ENCODE measurements around the gene PARD3B. TPM values are rescaled to one million over a fixed set of nuclear protein-coding genes. Genes with fewer than 3 reads are reported as not detected.

PARD3B gene
- total and polyA plus RNA-seq, 5 donors from 2014 or later, result 0.03 to 0.68 (median 0.08) TPM; not detected in 1

DNA sequence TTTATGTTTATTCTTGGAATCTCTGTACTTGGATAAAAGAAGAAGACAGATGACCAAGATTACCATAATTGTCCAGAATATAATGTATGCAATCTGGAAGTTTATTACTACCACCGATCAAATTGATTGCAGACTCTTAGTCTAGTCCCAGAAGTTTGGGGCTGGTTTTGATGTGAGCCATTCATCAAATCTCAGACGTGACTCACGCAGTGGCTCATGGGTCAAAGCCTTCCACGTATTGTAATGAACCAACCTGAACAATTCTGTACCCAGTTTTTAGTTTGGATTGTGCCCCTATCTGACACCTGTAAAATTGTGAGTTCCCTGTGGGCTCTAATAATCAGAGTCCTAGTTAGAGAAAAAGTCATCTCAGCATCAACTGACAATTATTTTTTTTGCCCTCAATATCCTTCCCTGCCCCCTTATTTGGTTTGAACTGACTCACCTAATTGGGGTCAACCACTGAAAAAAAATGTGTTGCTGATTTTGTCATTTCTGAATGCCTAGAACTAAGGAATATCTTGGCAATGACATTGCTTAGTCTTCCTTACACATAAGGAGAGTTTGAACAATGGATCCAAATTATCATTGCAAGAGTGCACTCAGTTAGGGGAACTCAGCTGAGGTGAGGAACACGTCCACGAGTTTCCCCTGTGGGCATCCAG is 917.5 kb downstream of the PARD3B start:
- Mint-ChIP-seq H3K27me3 (no peaks in the 10 kb centered on the region), H3K36me3 (no peaks in the 10 kb centered on the region), H3K27ac (no peak overlapping the region), H3K4me1 (no peaks in the 10 kb centered on the region), H3K4me3 (no peak overlapping the region), H3K9me3 (peaks cover 0 to 4% (median 0%) of the 10 kb centered on the region in 7 donors)
- Histone ChIP-seq H3K36me3 (ENCODE audit: control insufficient read depth, insufficient read depth, low read length) (no peaks in the 10 kb centered on the region), H3K4me1 (ENCODE audit: control insufficient read depth, insufficient read depth, low read length, poor library complexity, severe bottlenecking) (no peaks in the 10 kb centered on the region), H3K27me3 (ENCODE audit: control insufficient read depth, insufficient read depth, low read length) (peaks cover 9% of the 10 kb centered on the region), H3K9me3 (ENCODE audit: control insufficient read depth in 2 of 2, low read length in 2 of 2) (no peaks in the 10 kb centered on the region), H3K4me3 (ENCODE audit: low read depth, low read length) (no peak overlapping the region), H3K27ac (ENCODE audit: insufficient read depth, low read length, poor library complexity, severe bottlenecking) (no peak overlapping the region)
- ATAC-seq (ENCODE audit: low read depth in 2 of 2), result no peak
- DNase-seq, result no peak

- Histone ChIP-seq H3K27me3 (ENCODE audit: control insufficient read depth, insufficient read depth, low read length) (peaks cover 9% of the 10 kb centered on the region), H3K36me3 (ENCODE audit: control insufficient read depth, insufficient read depth, low read length) (no peaks in the 10 kb centered on the region), H3K4me3 (ENCODE audit: low read depth, low read length) (no peak overlapping the region), H3K9me3 (ENCODE audit: control insufficient read depth in 2 of 2, low read length in 2 of 2) (no peaks in the 10 kb centered on the region), H3K4me1 (ENCODE audit: control insufficient read depth, insufficient read depth, low read length, poor library complexity, severe bottlenecking) (no peaks in the 10 kb centered on the region), H3K27ac (ENCODE audit: insufficient read depth, low read length, poor library complexity, severe bottlenecking) (no peak overlapping the region)
- Mint-ChIP-seq H3K36me3 (no peaks in the 10 kb centered on the region), H3K9me3 (peaks cover 0 to 4% (median 0%) of the 10 kb centered on the region in 7 donors), H3K27me3 (no peaks in the 10 kb centered on the region), H3K4me3 (no peak overlapping the region), H3K4me1 (no peaks in the 10 kb centered on the region), H3K27ac (no peak overlapping the region)
- DNase-seq (no peak), ATAC-seq (ENCODE audit: low read depth in 2 of 2) (no peak)
Observed at GRCh38 chr2:205463466-205464025, 918.3 kb downstream of the PARD3B start.

- no peak for ATAC-seq (ENCODE audit: low read depth in 2 of 2)
- DNase-seq, result no peak
- Mint-ChIP-seq H3K36me3 (no peaks in the 10 kb centered on the region), H3K27me3 (no peaks in the 10 kb centered on the region), H3K27ac (no peak overlapping the region), H3K4me1 (no peaks in the 10 kb centered on the region), H3K4me3 (no peak overlapping the region), H3K9me3 (peaks cover 0 to 6% (median 0%) of the 10 kb centered on the region in 7 donors)
- Histone ChIP-seq H3K9me3 (ENCODE audit: control insufficient read depth in 2 of 2, low read length in 2 of 2) (no peaks in the 10 kb centered on the region), H3K4me1 (ENCODE audit: control insufficient read depth, insufficient read depth, low read length, poor library complexity, severe bottlenecking) (no peaks in the 10 kb centered on the region), H3K27ac (ENCODE audit: insufficient read depth, low read length, poor library complexity, severe bottlenecking) (no peak overlapping the region), H3K4me3 (ENCODE audit: low read depth, low read length) (no peak overlapping the region), H3K36me3 (ENCODE audit: control insufficient read depth, insufficient read depth, low read length) (no peaks in the 10 kb centered on the region), H3K27me3 (ENCODE audit: control insufficient read depth, insufficient read depth, low read length) (peaks cover 5% of the 10 kb centered on the region)
Observed at GRCh38 chr2:205464681-205465080, 919.4 kb downstream of the PARD3B start.

DNA sequence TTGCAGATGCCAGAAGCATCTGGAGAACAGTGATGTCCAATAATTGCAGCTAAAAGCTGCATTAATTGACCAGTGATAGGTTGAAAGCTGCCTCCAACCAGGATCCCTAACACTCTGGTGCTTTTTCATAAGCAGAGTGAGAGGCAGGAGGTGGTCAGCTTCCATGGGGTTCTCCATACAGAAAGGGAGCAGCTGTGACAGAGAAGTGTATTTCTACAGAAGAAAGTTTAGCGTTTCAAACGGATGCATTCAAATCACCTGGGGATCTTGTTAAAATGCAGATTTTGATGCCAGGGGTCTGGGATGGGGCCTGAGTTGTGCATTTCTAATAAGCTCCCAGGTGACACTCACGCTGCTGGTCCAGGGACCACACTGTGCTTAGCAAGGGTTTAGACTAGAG is 920.5 kb downstream of the PARD3B start:
- ATAC-seq (ENCODE audit: low read depth in 2 of 2) (no peak), DNase-seq (no peak)
- Histone ChIP-seq H3K4me3 (ENCODE audit: low read depth, low read length) (no peak overlapping the region), H3K27ac (ENCODE audit: insufficient read depth, low read length, poor library complexity, severe bottlenecking) (no peak overlapping the region), H3K36me3 (ENCODE audit: control insufficient read depth, insufficient read depth, low read length) (no peaks in the 10 kb centered on the region), H3K9me3 (ENCODE audit: control insufficient read depth in 2 of 2, low read length in 2 of 2) (no peaks in the 10 kb centered on the region), H3K4me1 (ENCODE audit: control insufficient read depth, insufficient read depth, low read length, poor library complexity, severe bottlenecking) (no peaks in the 10 kb centered on the region), H3K27me3 (ENCODE audit: control insufficient read depth, insufficient read depth, low read length) (peaks cover 4% of the 10 kb centered on the region)
- Mint-ChIP-seq H3K4me1 (no peaks in the 10 kb centered on the region), H3K4me3 (no peak overlapping the region), H3K9me3 (peaks cover 0 to 6% (median 0%) of the 10 kb centered on the region in 7 donors), H3K27me3 (no peaks in the 10 kb centered on the region), H3K27ac (no peak overlapping the region), H3K36me3 (no peaks in the 10 kb centered on the region)

DNA sequence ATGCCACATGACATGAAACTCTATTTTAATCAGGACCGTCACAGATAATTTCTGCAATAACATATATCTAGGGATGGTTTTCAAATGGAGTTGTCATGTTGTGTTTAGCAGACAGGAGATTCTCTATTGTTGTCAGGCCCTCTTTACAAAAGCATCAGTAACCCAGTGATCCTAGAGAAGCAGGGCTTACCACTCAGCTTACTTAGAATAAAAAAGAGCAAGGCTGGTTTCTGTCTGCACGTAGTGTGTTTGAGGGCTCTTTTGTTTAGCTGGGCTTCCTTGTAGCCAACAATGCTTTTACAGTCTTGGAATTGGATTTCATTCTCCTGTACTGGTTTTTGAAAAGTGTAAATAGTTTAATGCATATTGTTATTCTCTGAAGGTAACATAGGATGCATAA is 926.5 kb downstream of the PARD3B start:
- no peaks in the 10 kb centered on the region for H3K36me3 Mint-ChIP-seq
- H3K4me1 Mint-ChIP-seq, result no peaks in the 10 kb centered on the region
- no peak overlapping the region for H3K4me3 Mint-ChIP-seq
- Histone ChIP-seq H3K9me3 (ENCODE audit: control insufficient read depth in 2 of 2, low read length in 2 of 2) (no peaks in the 10 kb centered on the region), H3K4me1 (ENCODE audit: control insufficient read depth, insufficient read depth, low read length, poor library complexity, severe bottlenecking) (no peaks in the 10 kb centered on the region), H3K27ac (ENCODE audit: insufficient read depth, low read length, poor library complexity, severe bottlenecking) (no peak overlapping the region), H3K4me3 (ENCODE audit: low read depth, low read length) (no peak overlapping the region), H3K36me3 (ENCODE audit: control insufficient read depth, insufficient read depth, low read length) (no peaks in the 10 kb centered on the region), H3K27me3 (ENCODE audit: control insufficient read depth, insufficient read depth, low read length) (no peaks in the 10 kb centered on the region)
- DNase-seq, result no peak
- H3K27ac Mint-ChIP-seq, result no peak overlapping the region
- peaks cover 0 to 2% (median 0%) of the 10 kb centered on the region in 7 donors for H3K9me3 Mint-ChIP-seq
- H3K27me3 Mint-ChIP-seq, result peaks cover 5% of the 10 kb centered on the region
- ATAC-seq (ENCODE audit: low read depth in 2 of 2), result no peak

GRCh38 chr2:205473791-205474190 is 928.5 kb downstream of the PARD3B start:
- no peak for DNase-seq
- Histone ChIP-seq H3K9me3 (ENCODE audit: control insufficient read depth in 2 of 2, low read length in 2 of 2) (no peaks in the 10 kb centered on the region), H3K27ac (ENCODE audit: insufficient read depth, low read length, poor library complexity, severe bottlenecking) (no peak overlapping the region), H3K36me3 (ENCODE audit: control insufficient read depth, insufficient read depth, low read length) (no peaks in the 10 kb centered on the region), H3K4me1 (ENCODE audit: control insufficient read depth, insufficient read depth, low read length, poor library complexity, severe bottlenecking) (no peaks in the 10 kb centered on the region), H3K4me3 (ENCODE audit: low read depth, low read length) (no peak overlapping the region), H3K27me3 (ENCODE audit: control insufficient read depth, insufficient read depth, low read length) (no peaks in the 10 kb centered on the region)
- Mint-ChIP-seq H3K4me1 (no peaks in the 10 kb centered on the region), H3K4me3 (no peak overlapping the region), H3K36me3 (no peaks in the 10 kb centered on the region), H3K27me3 (peaks cover 5% of the 10 kb centered on the region), H3K9me3 (peaks cover 0 to under 1% (median 0%) of the 10 kb centered on the region in 7 donors), H3K27ac (no peak overlapping the region)
- ATAC-seq (ENCODE audit: low read depth in 2 of 2), result no peak

GRCh38 chr2:205474741-205475415 is 929.6 kb downstream of the PARD3B start:
- Histone ChIP-seq H3K27me3 (ENCODE audit: control insufficient read depth, insufficient read depth, low read length) (no peaks in the 10 kb centered on the region), H3K36me3 (ENCODE audit: control insufficient read depth, insufficient read depth, low read length) (no peaks in the 10 kb centered on the region), H3K27ac (ENCODE audit: insufficient read depth, low read length, poor library complexity, severe bottlenecking) (no peak overlapping the region), H3K9me3 (ENCODE audit: control insufficient read depth in 2 of 2, low read length in 2 of 2) (no peaks in the 10 kb centered on the region), H3K4me3 (ENCODE audit: low read depth, low read length) (no peak overlapping the region), H3K4me1 (ENCODE audit: control insufficient read depth, insufficient read depth, low read length, poor library complexity, severe bottlenecking) (no peaks in the 10 kb centered on the region)
- Mint-ChIP-seq H3K36me3 (no peaks in the 10 kb centered on the region), H3K4me3 (no peak overlapping the region), H3K4me1 (no peaks in the 10 kb centered on the region), H3K27ac (no peak overlapping the region), H3K27me3 (peaks cover 5% of the 10 kb centered on the region), H3K9me3 (no peaks in the 10 kb centered on the region)
- DNase-seq (no peak), ATAC-seq (ENCODE audit: low read depth in 2 of 2) (no peak)

GRCh38 chr2:205475416-205475768 is 930.1 kb downstream of the PARD3B start:
- Mint-ChIP-seq H3K9me3 (no peaks in the 10 kb centered on the region), H3K4me1 (no peaks in the 10 kb centered on the region), H3K4me3 (no peak overlapping the region), H3K27me3 (peaks cover 5% of the 10 kb centered on the region), H3K27ac (no peak overlapping the region), H3K36me3 (no peaks in the 10 kb centered on the region)
- no peak overlapping the region for H3K27ac ChIP-seq (ENCODE audit: insufficient read depth, low read length, poor library complexity, severe bottlenecking)
- no peak for DNase-seq
- no peak overlapping the region for H3K4me3 ChIP-seq (ENCODE audit: low read depth, low read length)
- no peak for ATAC-seq (ENCODE audit: low read depth in 2 of 2)
- no peaks in the 10 kb centered on the region for H3K9me3 ChIP-seq (ENCODE audit: control insufficient read depth in 2 of 2, low read length in 2 of 2)
- no peaks in the 10 kb centered on the region for H3K27me3 ChIP-seq (ENCODE audit: control insufficient read depth, insufficient read depth, low read length)
- no peaks in the 10 kb centered on the region for H3K36me3 ChIP-seq (ENCODE audit: control insufficient read depth, insufficient read depth, low read length)
- no peaks in the 10 kb centered on the region for H3K4me1 ChIP-seq (ENCODE audit: control insufficient read depth, insufficient read depth, low read length, poor library complexity, severe bottlenecking)

Measured in CD4-positive, CD25-positive, alpha-beta regulatory T cell (primary cell).